Cardiac muscle cell (in vitro differentiated cells and primary cell): ENCODE data around the gene GANAB. TPM values are rescaled to one million over a fixed set of nuclear protein-coding genes. Genes with fewer than 3 reads are reported as not detected.

Experiments
- DNase-seq, 2 donors: peaks; one replicate each; pipeline versions ENCODE4 v3.0.0 to v3.0.0-alpha.2; 2010 to 2017; ENCODE audit warnings: low read depth in 1 of 2, low spot score in 1 of 2
- H3K27ac ChIP-seq: fragments of 200-600 bp; sonication (generic); 2 replicates; pipeline ENCODE4 v1.5.1; 2016
- H3K27me3 ChIP-seq: fragments of 200-600 bp; sonication (generic); 2 replicates; pipeline ENCODE4 v1.6.0; 2016; ENCODE audit warnings: control low read depth
- H3K36me3 ChIP-seq: fragments of 200-600 bp; sonication (generic); 2 replicates; pipeline ENCODE4 v1.5.1; 2016; ENCODE audit warnings: control low read depth
- H3K4me1 ChIP-seq: fragments of 200-600 bp; sonication (generic); 2 replicates; pipeline ENCODE4 v1.8.1; 2017; ENCODE audit warnings: low read depth, mild to moderate bottlenecking, mixed run types
- H3K4me3 ChIP-seq: fragments of 200-600 bp; sonication (generic); 2 replicates; pipeline ENCODE4 v1.5.1; 2016; ENCODE audit warnings: mild to moderate bottlenecking
- H3K9me3 ChIP-seq: fragments of 200-600 bp; sonication (generic); 2 replicates; pipeline ENCODE4 v1.5.1; 2017; ENCODE audit warnings: low read depth, mild to moderate bottlenecking, control low read depth
- polyA plus RNA-seq: library from polyadenylated mRNA; unstranded; fragments of >200 nt; fragmentation: Nextera tagmentation; extraction: Ambion mirVana; gene quantifications from 2 replicates; pipeline ENCODE4 v1.2.1, GENCODE V29; 2016
- total RNA-seq: library from RNA; depleted of rRNA; stranded (reverse); fragments of >200 nt; gene quantifications from 2 replicates; pipeline ENCODE4 v1.2.3, GENCODE V29; 2016
- TF ChIP-seq, protein P1 (sequence below): IDR thresholded peaks from 2 replicates; pipeline ENCODE4 v1.5.1; 2012; ENCODE audit warnings: low read depth, mild to moderate bottlenecking, low read length

GANAB gene
- total and polyA plus RNA-seq, 2 experiments from 2014 or later, result 110 to 143 TPM

GRCh38 chr11:62671236-62671607, 24.8 kb upstream of the GANAB start:
- Histone ChIP-seq H3K9me3 (no peaks in the 10 kb centered on the region), H3K27ac (peak overlapping the region; percentile 89), H3K4me1 (peaks cover 20% of the 10 kb centered on the region), H3K27me3 (no peaks in the 10 kb centered on the region), H3K36me3 (peaks cover 9% of the 10 kb centered on the region), H3K4me3 (peak overlapping the region; percentile 68)
- TF ChIP-seq, protein P1, sequence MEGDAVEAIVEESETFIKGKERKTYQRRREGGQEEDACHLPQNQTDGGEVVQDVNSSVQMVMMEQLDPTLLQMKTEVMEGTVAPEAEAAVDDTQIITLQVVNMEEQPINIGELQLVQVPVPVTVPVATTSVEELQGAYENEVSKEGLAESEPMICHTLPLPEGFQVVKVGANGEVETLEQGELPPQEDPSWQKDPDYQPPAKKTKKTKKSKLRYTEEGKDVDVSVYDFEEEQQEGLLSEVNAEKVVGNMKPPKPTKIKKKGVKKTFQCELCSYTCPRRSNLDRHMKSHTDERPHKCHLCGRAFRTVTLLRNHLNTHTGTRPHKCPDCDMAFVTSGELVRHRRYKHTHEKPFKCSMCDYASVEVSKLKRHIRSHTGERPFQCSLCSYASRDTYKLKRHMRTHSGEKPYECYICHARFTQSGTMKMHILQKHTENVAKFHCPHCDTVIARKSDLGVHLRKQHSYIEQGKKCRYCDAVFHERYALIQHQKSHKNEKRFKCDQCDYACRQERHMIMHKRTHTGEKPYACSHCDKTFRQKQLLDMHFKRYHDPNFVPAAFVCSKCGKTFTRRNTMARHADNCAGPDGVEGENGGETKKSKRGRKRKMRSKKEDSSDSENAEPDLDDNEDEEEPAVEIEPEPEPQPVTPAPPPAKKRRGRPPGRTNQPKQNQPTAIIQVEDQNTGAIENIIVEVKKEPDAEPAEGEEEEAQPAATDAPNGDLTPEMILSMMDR, result no peak
- DNase-seq, result no peak

GRCh38 chr11:62669420-62670161, 23.2 kb upstream of the GANAB start:
- Histone ChIP-seq H3K9me3 (no peaks in the 10 kb centered on the region), H3K4me1 (peaks cover 23% of the 10 kb centered on the region), H3K4me3 (no peak overlapping the region), H3K27me3 (no peaks in the 10 kb centered on the region), H3K36me3 (peaks cover 6% of the 10 kb centered on the region), H3K27ac (peak overlapping the region; percentile 61)
- DNase-seq, result no peak
- TF ChIP-seq, protein P1, result no peak

GRCh38 chr11:62667460-62667859, 21.0 kb upstream of the GANAB start:
- H3K9me3 ChIP-seq, result no peaks in the 10 kb centered on the region
- no peak overlapping the region for H3K4me3 ChIP-seq
- peaks cover 18% of the 10 kb centered on the region for H3K4me1 ChIP-seq
- peaks cover 2% of the 10 kb centered on the region for H3K36me3 ChIP-seq
- DNase-seq, result no peak
- no peak overlapping the region for H3K27ac ChIP-seq
- H3K27me3 ChIP-seq, result no peaks in the 10 kb centered on the region
- TF ChIP-seq, protein P1, result no peak

DNA sequence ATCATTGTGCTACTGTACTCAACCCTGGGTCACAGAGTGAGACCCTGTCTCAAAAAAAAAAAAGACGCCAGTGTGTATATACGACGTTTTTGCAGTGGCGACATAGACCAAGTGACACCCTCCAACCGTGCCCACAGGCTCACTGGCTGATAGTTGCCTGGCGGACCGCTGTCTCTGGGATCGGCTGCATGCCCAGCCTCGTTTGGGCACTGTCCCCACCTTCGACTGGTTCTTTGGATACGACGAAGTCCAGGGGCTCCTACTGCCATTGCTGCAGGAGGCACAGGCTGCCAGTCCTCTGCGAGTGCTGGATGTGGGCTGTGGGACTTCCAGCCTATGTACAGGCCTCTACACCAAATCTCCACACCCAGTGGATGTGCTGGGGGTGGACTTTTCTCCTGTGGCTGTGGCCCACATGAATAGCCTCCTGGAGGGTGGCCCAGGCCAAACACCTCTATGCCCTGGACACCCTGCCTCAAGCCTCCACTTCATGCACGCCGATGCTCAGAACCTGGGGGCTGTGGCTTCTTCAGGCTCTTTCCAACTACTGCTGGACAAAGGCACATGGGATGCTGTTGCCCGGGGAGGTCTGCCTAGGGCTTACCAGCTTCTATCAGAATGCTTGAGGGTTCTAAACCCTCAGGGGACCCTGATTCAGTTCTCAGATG, 20.0 kb upstream of the GANAB start:
- Histone ChIP-seq H3K9me3 (no peaks in the 10 kb centered on the region), H3K27ac (peak overlapping the region; percentile 89), H3K27me3 (no peaks in the 10 kb centered on the region), H3K36me3 (peaks cover 2% of the 10 kb centered on the region), H3K4me3 (peak overlapping the region; percentile 67), H3K4me1 (peaks cover 18% of the 10 kb centered on the region)
- TF ChIP-seq, protein P1, result no peak
- no peak for DNase-seq

- no peaks in the 10 kb centered on the region for H3K27me3 ChIP-seq
- no peaks in the 10 kb centered on the region for H3K9me3 ChIP-seq
- peak; percentile 78 to 79 for DNase-seq
- TF ChIP-seq, protein P1, result no peak
- peaks cover 15% of the 10 kb centered on the region for H3K4me1 ChIP-seq
- H3K36me3 ChIP-seq, result peaks cover 2% of the 10 kb centered on the region
- H3K4me3 ChIP-seq, result peak overlapping the region; percentile 67
- peak overlapping the region; percentile 89 for H3K27ac ChIP-seq
Measured at GRCh38 chr11:62665599-62666258, 19.3 kb upstream of the GANAB start.
